ENCODE data around the gene GALNT14.

Gene GALNT14

DNA sequence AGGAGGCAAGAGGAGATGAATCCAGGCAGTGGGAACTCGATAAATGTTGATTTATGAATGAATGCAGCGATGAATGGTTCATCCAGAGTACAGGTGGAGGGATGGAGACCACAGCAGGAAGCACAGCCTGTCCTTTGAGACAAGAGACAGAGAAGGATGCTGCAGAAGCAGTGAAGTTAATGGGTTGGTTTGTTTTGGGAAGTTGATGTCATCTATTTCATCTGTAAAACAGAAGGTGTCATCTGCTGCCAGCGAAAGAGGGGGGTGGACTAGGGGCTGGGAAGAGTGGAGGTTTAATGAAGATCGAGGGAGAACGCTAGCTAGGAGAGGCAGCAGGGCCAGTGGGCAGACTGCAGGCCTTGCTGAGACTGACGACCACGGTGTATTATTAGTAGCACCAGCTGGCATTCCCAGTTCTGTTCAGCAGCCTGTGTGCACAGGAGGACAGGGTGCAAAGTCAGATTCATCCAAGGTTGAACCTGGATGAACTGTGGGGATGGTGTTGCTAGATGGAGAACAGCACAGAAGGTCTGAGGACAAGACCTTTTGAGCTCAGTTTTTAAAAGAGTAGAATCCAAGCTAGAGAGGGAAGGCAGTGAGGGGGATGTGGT lies 210.7 kb downstream of the GALNT14 start:
- Histone ChIP-seq H3K9ac (no peak overlapping the region), H3K27ac (no peak overlapping the region)

DNA sequence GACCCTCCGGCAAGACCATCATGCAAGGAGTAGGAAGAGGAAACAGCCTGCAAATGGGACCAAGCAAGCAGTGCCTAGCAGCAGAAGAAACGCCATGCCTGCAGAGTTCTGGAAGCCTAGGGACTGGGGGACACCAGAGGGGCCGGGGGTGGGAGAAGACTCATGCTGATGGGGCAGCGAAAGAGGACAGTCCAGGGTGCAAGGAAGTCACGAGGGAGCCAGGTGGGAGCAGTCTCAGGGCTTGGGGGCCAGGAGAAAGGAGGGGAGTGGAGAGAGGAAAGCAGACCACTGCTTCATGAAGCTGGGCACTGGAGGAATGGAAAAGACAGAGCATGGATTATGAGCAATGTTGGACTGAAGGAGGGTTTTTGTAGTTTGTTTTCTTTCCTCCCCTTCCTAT lies 211.6 kb downstream of the GALNT14 start:
- H3K79me2 ChIP-seq (ENCODE audit: insufficient read depth, low read depth) = no peaks in the 10 kb centered on the region
- no peak overlapping the region for H3K27ac ChIP-seq
- no peaks in the 10 kb centered on the region for H3K36me3 ChIP-seq (ENCODE audit: insufficient read depth)
- H3K27me3 ChIP-seq (ENCODE audit: insufficient read depth, low read depth) = no peaks in the 10 kb centered on the region
- H3K4me3 ChIP-seq (IDR thresholded peaks at IDR 0.05; ENCODE audit: insufficient read depth, low read depth, low read length) = no peak overlapping the region
- TF ChIP-seq, protein P1, sequence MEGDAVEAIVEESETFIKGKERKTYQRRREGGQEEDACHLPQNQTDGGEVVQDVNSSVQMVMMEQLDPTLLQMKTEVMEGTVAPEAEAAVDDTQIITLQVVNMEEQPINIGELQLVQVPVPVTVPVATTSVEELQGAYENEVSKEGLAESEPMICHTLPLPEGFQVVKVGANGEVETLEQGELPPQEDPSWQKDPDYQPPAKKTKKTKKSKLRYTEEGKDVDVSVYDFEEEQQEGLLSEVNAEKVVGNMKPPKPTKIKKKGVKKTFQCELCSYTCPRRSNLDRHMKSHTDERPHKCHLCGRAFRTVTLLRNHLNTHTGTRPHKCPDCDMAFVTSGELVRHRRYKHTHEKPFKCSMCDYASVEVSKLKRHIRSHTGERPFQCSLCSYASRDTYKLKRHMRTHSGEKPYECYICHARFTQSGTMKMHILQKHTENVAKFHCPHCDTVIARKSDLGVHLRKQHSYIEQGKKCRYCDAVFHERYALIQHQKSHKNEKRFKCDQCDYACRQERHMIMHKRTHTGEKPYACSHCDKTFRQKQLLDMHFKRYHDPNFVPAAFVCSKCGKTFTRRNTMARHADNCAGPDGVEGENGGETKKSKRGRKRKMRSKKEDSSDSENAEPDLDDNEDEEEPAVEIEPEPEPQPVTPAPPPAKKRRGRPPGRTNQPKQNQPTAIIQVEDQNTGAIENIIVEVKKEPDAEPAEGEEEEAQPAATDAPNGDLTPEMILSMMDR (conservative IDR thresholded peaks at IDR 0.05; ENCODE audit: low read depth, low read length) = no peak
- no peaks in the 10 kb centered on the region for H4K20me1 ChIP-seq (ENCODE audit: insufficient read depth)
- no peak overlapping the region for H3K4me2 ChIP-seq
- H3K4me1 ChIP-seq (ENCODE audit: low read depth, poor library complexity, severe bottlenecking) = no peaks in the 10 kb centered on the region
- no peak overlapping the region for H2AFZ ChIP-seq (ENCODE audit: low read depth)
- H3K9ac ChIP-seq = no peak overlapping the region

More for the DNA sequence above, 210.7 kb downstream of the GALNT14 start:
- no peaks in the 10 kb centered on the region for H3K79me2 ChIP-seq (ENCODE audit: insufficient read depth, low read depth)
- no peak overlapping the region for H3K4me3 ChIP-seq (IDR thresholded peaks at IDR 0.05; ENCODE audit: insufficient read depth, low read depth, low read length)
- no peaks in the 10 kb centered on the region for H3K36me3 ChIP-seq (ENCODE audit: insufficient read depth)
- H3K4me1 ChIP-seq (ENCODE audit: low read depth, poor library complexity, severe bottlenecking) = no peaks in the 10 kb centered on the region
- H2AFZ ChIP-seq (ENCODE audit: low read depth) = no peak overlapping the region
- H3K27me3 ChIP-seq (ENCODE audit: insufficient read depth, low read depth) = no peaks in the 10 kb centered on the region
- TF ChIP-seq, protein P1 (conservative IDR thresholded peaks at IDR 0.05; ENCODE audit: low read depth, low read length) = no peak
- H4K20me1 ChIP-seq (ENCODE audit: insufficient read depth) = no peaks in the 10 kb centered on the region
- no peak overlapping the region for H3K4me2 ChIP-seq

DNA sequence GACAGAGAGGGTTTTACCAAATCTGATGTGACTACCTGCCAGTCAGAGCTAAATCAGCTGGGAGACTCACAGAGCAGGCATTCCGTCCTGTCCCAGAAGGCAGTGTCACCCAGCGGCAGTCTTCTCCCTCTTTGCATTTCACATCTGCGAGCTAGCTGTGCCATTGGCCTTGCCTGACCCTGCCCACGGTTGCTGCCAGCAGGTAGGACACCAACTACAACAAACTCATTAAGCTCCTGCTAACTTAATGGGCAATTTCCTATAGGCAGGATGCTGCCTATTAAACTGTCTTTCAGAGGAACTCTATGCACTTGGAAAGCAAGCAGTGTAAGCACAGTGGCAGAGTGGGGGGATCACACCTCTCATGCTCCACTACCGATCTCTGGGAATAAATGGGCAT lies 214.6 kb downstream of the GALNT14 start:
- Histone ChIP-seq H3K4me1 (ENCODE audit: low read depth, poor library complexity, severe bottlenecking) (no peaks in the 10 kb centered on the region), H3K4me3 (IDR thresholded peaks at IDR 0.05; ENCODE audit: insufficient read depth, low read depth, low read length) (no peak overlapping the region), H3K79me2 (ENCODE audit: insufficient read depth, low read depth) (no peaks in the 10 kb centered on the region), H3K4me2 (no peak overlapping the region), H3K27ac (no peak overlapping the region), H3K36me3 (ENCODE audit: insufficient read depth) (no peaks in the 10 kb centered on the region), H3K9ac (no peak overlapping the region), H3K27me3 (ENCODE audit: insufficient read depth, low read depth) (no peaks in the 10 kb centered on the region), H4K20me1 (ENCODE audit: insufficient read depth) (no peaks in the 10 kb centered on the region), H2AFZ (ENCODE audit: low read depth) (no peak overlapping the region)
- TF ChIP-seq, protein P1 (conservative IDR thresholded peaks at IDR 0.05; ENCODE audit: low read depth, low read length) = no peak

DNA sequence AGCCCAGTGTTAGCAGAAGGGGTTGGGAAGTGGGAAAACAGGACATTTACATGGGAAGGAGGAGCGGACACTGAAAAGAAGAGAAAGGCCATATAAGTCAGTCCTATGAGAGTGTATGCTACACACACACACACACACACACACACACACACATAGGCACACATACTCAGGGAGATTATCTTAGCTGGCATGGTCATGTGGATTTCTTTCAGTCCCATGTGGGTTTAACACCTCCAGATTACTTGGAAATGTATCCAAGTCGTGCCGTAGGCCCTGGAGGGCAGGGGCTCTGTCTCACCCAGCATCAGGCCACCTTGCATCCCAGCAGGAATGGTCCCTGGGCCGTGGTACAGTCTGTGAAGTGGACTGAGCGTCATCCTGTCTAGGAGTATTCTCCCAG lies 217.7 kb downstream of the GALNT14 start:
- Histone ChIP-seq H3K27me3 (ENCODE audit: insufficient read depth, low read depth) (no peaks in the 10 kb centered on the region), H3K36me3 (ENCODE audit: insufficient read depth) (no peaks in the 10 kb centered on the region), H2AFZ (ENCODE audit: low read depth) (no peak overlapping the region), H3K79me2 (ENCODE audit: insufficient read depth, low read depth) (no peaks in the 10 kb centered on the region), H3K9ac (no peak overlapping the region), H3K4me2 (no peak overlapping the region), H3K4me3 (IDR thresholded peaks at IDR 0.05; ENCODE audit: insufficient read depth, low read depth, low read length) (no peak overlapping the region), H3K27ac (no peak overlapping the region), H3K4me1 (ENCODE audit: low read depth, poor library complexity, severe bottlenecking) (no peaks in the 10 kb centered on the region), H4K20me1 (ENCODE audit: insufficient read depth) (no peaks in the 10 kb centered on the region)
- TF ChIP-seq, protein P1 (conservative IDR thresholded peaks at IDR 0.05; ENCODE audit: low read depth, low read length) = no peak

All from KMS-11 (cell line).